Left ventricle myocardium superior (tissue), 1 donor: Measurements from ENCODE around the gene CST4. TPM values are rescaled to one million over a fixed set of nuclear protein-coding genes. Genes with fewer than 3 reads are reported as not detected.
"Not testable (repeated sequence)": the region's sequence is repeated elsewhere in the genome, so short reads cannot be mapped to it uniquely, and the experiment has no call there.

ENCODE experiments used
- ATAC-seq: fragments of 200-7000 bp; cut with Tn5 transposase; one replicate; pipeline ENCODE4 v1.9.1; 2020; ENCODE audit warnings: mild to moderate bottlenecking, moderate library complexity
- DNase-seq: peaks from one replicate; pipeline ENCODE4 v3.0.0-alpha.2; 2020
- intact Hi-C: fragments of 100-400 bp; cut with micrococcal nuclease; formaldehyde crosslinking; loops from one replicate; pipeline ENCODE4 v1.11.0; 2022
- long read RNA-seq: library from polyadenylated mRNA; unstranded; transcript quantifications from one replicate; pipeline ENCODE4 v2.0.0, GENCODE V29; 2021
- total RNA-seq: library from RNA; stranded (reverse); fragmentation: NEBNext Ultra II Directional; extraction: Animal tissue kit (Norgen Biotek cat#: 25700); gene quantifications from one replicate; pipeline ENCODE4 v1.2.1, GENCODE V29; 2021
- donor health status: DM: no; HTN: yes; CAD: no; lungs with severe emphysema.

Gene CST4, protein sequence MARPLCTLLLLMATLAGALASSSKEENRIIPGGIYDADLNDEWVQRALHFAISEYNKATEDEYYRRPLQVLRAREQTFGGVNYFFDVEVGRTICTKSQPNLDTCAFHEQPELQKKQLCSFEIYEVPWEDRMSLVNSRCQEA
- total RNA-seq, result not detected
- long read RNA-seq, result 0 reads

DNA sequence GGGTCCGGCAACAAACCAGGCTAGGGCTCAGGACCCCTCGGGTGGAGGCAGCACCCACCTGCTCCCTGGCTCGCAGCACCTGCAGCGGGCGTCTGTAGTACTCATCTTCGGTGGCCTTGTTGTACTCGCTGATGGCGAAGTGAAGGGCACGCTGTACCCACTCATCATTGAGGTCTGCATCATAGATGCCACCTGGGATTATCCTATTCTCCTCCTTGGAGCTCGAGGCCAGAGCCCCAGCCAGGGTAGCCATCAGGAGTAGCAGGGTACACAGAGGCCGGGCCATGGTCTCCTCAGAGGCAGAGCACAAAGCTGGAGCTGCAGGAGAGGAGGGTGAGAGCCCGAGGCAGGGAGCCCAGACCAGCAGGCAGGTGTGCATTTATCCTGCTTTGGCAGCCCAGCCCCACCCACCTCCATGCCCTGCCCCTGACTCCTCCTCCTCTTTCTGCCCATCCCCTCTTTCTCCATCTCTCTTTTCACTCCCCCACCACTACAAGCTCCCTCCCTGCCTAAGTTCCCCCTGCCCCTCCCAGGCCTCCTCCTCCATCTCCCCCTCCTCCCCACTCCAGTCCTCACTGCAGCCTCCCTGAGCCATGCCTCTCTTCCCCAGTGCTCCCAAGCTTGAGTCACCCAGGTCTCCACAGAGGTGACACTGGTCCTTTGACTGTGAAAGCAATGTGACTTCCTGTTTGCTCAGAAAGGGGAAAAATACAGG, at the start of gene CST4:
Gene CST4, minus strand, starts transcription at position 355 of the 715 bp plus-strand sequence. Its CDS starts 69 bp downstream, at position 286.
- DNase-seq, ATAC-seq, intact Hi-C loops: not testable (repeated sequence)

DNA sequence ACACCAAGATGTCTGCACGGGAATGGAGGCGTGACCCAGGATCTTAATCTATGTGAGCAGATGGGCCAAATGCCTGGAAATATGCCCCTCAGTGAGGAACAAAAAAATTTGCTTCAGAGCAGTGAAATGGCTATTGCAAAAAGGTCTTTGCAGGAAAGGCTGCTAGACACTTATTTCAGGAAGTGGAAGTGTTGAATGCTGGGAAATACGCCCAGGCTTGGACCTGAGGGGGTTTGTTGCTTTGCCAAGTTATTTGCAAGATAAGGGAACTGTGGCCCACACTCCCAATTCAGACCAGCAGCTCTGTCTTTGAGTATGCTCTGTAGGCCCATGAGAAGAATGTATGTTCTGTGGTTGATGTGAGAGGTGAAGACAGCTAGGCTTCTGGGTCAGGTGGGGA, 46.6 kb upstream of the CST4 start:
- DNase-seq, intact Hi-C loops, ATAC-seq: not testable (repeated sequence)

DNA sequence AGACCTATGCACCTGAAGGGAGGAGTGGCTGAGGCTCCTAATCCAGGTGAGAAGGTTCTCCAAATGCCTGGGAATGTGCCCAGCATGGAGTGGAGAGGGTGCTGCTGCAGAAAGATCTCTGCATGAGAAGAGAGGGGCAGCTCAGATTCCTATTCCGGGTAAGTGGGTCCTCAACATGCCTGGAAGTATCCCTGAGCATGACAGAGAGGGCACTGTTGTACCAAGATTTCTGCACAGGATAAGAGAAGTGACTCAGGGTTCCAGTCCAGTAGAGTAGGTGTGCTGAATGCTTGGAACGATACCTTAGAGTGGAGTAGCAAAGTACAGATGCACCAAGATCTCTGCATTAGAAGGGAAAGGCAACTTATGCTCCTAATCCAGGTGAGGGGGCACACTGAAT, 46.1 kb upstream of the CST4 start:
- intact Hi-C loops, ATAC-seq, DNase-seq: not testable (repeated sequence)

DNA sequence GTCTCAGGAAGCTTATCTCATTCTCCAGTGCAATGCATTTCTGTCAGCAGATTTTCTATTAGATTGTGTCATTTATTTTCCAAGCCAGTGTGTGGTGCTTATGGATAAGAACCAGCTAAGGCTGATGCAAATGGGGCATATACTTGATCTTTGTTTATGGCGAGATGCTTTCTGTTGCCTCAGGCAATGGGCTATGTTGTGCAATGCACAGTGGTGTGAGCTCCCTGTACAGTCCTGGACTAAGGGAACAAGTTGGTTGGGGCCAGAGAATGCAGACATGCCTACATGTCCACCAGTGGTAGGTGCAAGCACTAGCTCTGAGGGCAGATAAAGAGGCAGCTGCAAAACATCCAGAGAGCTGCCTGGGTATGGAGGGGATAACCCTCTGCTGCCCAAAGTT, 45.6 kb upstream of the CST4 start:
- ATAC-seq, DNase-seq, intact Hi-C loops: not testable (repeated sequence)

DNA sequence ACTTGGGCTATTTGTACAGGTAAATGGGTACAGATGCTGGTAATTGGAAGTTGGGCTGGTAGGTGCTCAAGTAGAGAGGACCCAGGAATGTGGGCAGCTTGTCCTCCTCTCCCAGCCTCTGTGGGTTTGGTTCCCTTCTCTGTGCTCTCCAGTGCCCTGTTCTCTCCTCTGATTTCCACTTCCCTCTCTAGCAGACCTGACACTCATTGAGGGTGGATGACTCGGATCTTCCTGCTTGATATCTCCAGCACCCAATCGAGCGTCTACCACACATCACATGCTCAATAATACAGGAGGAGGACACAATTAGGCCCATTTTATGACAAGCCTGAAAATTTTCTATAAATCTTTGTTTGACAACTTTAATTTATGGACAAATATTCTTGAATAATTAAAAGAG, 38.2 kb upstream of the CST4 start:
- intact Hi-C loops, result no loop called here
- DNase-seq, result no peak
- ATAC-seq, result no peak

DNA sequence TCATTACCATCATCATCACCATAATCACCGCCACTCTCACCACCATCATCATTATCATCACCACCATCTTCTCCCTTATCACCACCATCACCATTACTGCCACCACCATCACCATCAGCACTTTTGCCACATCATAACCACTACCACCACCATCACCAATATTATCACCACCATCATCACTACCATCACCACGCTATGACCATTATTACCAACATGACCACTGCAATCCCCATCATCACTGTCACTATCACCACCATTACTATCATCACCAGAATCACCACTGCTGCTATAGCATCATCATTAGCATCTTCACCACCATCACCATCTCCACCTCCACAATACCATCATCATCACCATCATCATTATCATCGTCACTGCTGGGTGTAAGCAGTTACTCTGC, 36.3 kb upstream of the CST4 start:
- intact Hi-C loops, result no loop called here
- DNase-seq (no peak), ATAC-seq (no peak)

DNA sequence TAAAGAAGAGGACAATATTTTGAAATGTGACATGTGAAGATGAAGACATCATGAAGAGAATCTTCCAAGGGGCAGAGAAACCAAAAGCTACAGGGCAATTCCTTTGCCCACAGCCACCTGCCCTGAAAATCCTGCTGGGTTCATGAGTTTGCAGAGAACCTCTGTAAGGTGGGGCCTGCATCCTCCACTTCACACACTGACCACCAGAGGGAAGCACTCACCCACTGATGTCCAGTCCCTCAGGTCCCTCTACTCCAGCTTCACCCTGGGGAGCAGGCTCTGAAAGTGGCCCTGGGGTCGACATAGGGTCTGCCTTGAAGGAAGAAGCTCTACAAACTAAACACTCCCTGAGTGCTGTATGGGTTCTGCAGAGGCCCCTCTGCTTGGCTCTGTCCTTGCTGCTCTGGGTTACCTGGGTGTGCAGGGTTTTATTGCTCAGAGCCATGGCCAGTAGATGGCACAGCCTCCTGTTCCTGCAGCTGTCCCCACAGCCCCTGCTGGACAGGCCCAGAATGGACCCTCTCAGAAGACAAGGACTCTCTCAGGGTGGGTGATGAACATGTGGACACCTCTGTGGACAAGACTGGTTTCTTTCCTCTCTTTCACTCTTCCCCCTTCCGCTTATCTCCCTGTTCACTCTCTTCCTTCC, 34.9 kb upstream of the CST4 start:
- DNase-seq, intact Hi-C loops: not testable (repeated sequence)
- peak; percentile 63 for ATAC-seq

DNA sequence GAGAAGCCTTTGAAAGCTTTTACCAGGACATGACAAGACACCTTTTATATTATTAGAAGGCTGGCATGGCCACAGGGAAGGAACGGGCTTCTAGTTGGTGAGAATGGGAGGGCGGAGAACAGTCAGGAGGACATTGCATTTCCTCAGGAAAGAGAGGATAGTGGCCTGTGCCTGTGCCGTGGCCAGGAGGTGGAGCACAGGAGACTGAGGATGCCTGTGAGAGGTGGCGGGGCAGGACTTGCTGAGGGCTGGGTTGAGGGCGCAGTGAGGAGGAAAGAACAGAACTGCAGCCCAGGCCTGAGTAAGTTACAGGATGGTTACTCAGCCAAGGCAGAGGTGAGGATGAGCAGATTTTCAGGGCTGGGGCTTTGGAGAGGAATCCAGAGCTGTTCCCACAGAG, 34.0 kb upstream of the CST4 start:
- DNase-seq, intact Hi-C loops, ATAC-seq: not testable (repeated sequence)

DNA sequence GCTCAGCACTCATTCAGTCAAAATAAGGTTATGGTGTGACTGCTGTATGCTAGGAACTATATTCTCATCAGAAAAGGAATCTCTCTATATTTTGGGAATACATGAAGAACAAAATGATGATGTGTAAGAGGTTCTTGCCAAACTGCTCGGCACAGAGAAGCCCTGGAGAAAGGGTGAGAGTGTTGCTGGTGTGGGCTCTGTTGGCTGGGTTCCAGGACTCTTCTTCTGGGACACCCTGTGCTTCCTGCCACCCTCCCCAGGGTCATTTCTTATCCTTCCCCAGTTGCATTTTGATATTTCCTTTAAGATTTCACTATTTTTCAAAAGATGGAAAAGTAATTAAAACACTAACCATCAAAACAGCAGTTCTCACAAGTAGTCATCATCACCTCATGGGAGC, 33.1 kb upstream of the CST4 start:
- ATAC-seq, result peak; percentile 64
- DNase-seq, result no peak
- intact Hi-C loops, result no loop called here

DNA sequence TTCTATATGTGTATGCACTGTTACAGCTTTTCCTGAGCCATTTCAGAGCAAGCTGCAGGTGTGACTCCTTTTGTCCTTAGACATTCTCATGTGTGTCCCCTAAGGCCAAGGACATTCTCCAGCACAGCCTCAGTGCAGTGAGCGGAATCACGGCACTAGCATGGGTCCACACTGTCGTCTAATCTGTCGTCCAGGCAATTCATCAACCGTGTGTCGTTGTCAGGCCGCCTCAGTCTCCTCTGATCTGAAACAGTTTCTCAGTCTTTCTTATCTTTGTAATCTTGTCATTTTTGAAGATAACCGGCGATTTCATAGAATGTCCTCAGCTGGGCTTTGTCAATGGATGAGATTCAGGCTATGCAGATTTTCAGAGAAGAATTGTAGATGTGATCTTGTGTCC, 30.5 kb upstream of the CST4 start:
- ATAC-seq, DNase-seq: not testable (repeated sequence)

DNA sequence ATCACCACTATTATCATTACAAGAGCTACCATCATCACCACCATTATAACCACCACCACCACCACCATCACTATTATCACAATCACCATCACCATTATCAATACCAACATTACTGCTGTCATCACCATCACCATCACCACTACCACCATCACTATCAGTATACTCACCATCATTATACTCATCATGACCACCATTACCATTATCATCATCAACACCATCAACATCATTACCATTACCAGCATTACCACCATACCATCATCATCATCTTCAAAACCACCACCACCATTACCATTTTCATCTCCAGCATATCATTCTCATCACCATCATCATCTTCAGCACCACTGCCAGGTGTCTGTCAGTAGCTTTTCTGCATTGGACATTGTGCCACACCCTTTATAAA, 22.9 kb upstream of the CST4 start:
- ATAC-seq, intact Hi-C loops, DNase-seq: not testable (repeated sequence)

More for the DNA sequence above, 30.5 kb upstream of the CST4 start:
- intact Hi-C loops, result not testable (repeated sequence)

DNA sequence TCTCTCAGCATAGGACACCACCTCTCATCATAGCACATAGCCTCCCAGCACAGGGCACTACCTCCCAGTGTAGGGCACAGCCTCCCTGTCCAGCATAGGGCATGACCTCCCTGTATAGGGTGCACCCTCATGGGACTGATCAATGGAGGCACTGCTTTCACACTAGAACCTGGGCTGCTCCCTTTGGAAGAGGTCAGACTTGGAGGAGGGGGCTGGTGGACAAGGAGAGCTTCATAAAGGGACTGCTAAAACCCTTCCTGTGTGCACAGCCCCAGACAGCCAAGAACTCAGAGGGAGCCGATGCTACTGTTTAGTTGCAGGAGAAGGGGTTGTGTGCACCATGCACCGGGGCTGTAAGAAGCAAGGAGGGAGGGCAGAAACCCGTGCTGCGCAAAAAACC, 21.9 kb upstream of the CST4 start:
- DNase-seq, result no peak
- intact Hi-C loops, result no loop called here
- ATAC-seq, result no peak

DNA sequence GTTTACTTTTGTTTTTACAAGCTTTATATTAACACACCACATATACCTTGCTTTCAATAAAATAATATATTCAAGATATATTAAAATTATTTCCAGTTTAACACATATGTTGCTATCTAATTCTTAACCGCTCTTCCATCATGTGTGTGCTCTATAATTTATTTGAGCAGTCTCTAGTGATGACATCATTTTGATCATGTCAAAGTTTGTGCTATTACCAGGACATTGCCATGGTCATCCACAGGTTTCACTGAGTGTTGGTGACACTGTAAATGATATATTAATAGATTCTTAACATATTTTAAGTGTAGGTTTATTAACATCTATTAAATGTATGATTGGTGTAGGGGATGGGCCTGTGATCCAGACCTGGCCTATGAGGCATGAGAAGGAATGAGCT, 17.1 kb upstream of the CST4 start:
- intact Hi-C loops, result no loop called here
- DNase-seq (no peak), ATAC-seq (no peak)

DNA sequence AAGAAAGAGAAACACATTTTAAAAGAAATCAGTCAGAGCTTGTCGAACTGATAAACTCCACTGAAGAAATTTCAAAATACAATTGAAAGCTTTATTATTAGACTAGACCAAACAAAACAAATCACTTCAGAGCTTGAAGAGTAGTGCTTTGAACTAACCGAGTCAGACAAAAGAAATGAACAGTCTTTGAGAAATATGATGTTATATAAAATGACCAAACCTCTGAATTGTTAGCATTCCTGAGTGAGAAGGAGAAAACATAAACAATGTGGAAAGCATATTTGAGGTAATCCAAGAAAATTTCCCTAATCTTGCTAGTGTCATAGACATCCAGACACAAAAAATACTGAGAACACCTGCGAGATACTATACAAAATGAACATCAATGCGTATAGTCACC, 13.2 kb upstream of the CST4 start:
- DNase-seq (no peak), ATAC-seq (no peak)
- intact Hi-C loops, result no loop called here

DNA sequence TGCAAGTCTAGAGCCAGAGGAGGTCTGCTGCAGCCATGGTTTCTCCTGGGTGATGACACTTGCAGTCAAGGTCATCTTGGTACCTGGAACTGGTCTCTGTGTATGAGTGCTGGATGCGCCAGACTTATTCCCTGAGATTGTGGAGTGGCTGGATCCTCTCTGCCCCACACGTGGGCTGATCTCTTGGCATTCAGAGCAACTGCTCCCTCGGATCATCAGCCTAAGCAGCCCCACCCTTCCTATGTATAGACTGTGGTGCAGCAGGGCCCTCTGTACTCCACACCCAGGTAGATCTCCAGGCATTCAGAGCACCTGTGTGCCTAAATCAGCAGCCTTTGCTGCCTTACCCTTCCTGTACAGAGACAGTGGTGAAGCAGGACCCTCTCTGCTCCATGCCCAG, 12.1 kb upstream of the CST4 start:
- intact Hi-C loops, result no loop called here
- DNase-seq (no peak), ATAC-seq (no peak)

DNA sequence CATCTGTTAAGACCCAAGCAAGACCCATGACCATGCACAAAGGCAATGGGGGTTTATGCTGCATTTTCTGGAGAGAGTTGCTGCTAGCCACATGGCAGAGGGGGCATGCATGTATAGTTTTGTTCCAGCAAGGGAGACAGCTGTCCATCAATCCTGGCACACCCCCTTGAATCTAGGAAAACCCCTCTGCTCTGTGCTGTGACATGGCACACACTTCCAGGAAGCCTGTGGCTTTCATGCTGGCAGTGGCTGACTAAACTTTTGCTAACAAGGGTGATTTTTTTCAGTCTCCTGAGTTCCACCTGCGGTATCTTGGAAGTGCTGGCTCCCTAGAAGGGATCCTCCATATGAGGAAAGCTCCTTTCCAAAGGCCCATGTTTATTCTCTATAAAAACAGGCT, 9.1 kb upstream of the CST4 start:
- ATAC-seq (no peak), DNase-seq (no peak)
- intact Hi-C loops, result no loop called here

DNA sequence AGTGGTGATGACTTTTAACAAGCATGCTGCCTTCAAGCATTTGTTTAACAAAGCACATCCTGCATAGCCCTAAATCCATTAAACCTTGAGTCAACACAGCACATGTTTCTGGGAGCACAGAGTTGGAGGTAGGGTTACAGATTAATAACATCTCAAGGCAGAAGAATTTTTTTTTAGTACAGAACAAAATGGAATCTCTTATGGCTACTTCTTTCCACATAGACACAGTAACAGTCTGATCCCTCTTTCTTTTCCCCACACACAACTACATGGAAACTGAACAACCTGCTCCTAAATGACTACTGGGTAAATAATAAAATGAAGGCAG, 6.2 kb upstream of the CST4 start:
- ATAC-seq, intact Hi-C loops: not testable (repeated sequence)

DNA sequence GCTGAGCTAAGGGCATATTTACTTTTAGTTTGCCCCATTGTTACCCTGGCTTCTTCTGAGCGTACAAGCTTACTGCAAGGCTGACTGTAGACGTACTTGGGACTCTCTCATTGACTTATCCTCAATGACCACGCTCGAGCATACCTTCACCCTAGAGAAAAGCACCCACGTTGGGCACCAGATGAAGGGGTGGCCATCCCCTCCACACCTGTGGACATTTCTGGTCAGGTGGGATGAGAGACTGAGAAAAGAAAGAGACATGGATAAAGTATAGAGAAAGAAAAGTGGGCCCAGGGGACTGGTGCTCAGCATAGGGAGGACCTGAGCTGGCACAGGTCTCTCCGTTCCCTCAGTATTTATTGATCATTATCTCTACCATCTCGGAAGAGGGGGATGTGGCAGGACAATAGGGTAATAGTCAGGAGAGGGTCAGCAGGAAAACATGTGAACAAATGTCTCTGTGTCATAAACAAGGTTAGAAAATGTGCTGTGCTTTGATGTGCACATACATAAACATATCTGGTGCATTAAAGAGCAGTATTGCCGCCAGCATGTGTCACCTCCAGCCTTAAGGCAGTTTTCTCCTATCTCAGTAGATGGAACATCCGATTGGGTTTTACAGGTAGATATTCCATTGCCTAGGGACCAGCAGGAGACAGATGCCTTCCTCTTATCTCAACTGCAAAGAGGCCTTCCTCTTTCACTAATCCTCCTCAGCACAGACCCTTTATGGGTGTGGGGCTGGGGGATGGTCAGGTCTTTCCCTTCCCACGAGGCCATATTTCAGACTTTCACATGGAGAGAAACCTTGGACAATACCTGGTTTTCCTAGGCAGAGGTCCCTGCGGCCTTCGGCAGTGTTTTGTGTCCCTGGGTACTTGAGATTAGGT, 5.6 kb upstream of the CST4 start:
- DNase-seq, ATAC-seq, intact Hi-C loops: not testable (repeated sequence)

More for the DNA sequence above, 6.2 kb upstream of the CST4 start:
- DNase-seq, result not testable (repeated sequence)
